Stimulated activated CD8-positive, alpha-beta memory T cell treated with anti-CD3 and anti-CD28 coated beads, Interleukin-4, amount 100 ng/mL, for 24 hours (primary cell): ENCODE data around the gene SELENOW.
"Not testable (repeated sequence)": the region's sequence is repeated elsewhere in the genome, so short reads cannot be mapped to it uniquely, and the experiment has no call there.

ENCODE experiments used
- DNase-seq: peaks from one replicate; pipeline ENCODE4 v3.0.0-alpha.2; 2020; ENCODE audit warnings: low read depth

Gene SELENOW

GRCh38 chr19:47778049-47778953, at the start of gene SELENOW:
Gene SELENOW (plus strand): TSS chr19:47778703. CDS start chr19:47778786, 83 bp downstream.
- peak; percentile 68 for DNase-seq

DNA sequence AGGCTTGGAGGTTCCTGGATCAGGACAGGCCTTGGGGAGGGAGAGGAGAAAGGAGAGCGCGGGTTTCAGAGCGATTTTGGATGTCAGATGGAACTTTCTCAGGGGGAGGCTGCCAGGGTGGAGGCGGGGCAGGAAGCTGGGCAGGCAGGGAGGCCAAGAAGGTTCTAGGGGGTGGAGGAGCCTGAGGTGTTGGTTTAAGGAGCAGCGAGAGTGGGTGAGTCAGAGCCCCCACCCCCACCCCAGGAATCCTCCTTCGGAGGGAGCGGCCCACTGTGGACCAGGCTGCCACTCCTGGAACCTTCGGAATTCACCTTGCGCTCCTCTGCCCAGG, 49.1 kb upstream of the SELENOW start:
- DNase-seq, result no peak

- peak; percentile 30 for DNase-seq
Observed at GRCh38 chr19:47729799-47730520, 48.5 kb upstream of the SELENOW start.

DNA sequence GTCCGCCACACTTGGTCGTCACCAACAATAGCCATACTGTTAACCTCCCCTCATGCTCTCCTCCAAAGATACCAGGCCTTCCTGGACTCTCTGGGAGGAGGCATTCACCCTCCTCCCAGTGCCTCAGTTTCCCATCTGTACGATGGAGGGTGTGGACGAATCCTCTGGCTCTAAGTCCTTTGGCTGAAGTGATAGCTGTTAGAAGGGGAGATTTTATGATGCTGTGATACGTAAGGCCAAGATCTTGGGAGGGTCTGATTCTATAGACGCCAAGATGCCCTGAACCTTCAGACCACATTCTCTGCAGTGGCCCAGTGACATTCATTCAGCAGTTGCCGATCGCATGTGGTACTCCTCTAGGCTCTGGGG, 48.0 kb upstream of the SELENOW start:
- DNase-seq, result no peak

DNA sequence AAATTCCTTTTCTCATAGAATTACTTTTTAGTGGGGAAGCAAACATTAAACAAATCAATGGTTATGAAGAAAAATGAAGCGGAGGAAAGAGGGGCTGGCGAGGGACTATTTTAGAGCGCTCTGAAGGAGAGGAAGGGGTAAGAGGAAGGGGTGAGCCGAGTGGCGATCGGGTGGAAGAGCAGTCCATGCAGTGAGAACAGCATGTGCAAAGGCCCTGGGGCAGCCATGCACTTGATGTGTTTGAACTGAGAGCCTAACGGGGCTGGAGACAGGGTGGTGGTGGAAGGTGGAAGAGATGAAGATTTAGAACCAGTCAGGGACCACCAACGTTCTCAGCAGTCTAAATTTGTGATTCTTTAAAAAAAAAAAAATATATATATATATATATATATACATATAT, 47.6 kb upstream of the SELENOW start:
- no peak for DNase-seq

GRCh38 chr19:47735131-47735530, 43.4 kb upstream of the SELENOW start:
- DNase-seq, result no peak

DNA sequence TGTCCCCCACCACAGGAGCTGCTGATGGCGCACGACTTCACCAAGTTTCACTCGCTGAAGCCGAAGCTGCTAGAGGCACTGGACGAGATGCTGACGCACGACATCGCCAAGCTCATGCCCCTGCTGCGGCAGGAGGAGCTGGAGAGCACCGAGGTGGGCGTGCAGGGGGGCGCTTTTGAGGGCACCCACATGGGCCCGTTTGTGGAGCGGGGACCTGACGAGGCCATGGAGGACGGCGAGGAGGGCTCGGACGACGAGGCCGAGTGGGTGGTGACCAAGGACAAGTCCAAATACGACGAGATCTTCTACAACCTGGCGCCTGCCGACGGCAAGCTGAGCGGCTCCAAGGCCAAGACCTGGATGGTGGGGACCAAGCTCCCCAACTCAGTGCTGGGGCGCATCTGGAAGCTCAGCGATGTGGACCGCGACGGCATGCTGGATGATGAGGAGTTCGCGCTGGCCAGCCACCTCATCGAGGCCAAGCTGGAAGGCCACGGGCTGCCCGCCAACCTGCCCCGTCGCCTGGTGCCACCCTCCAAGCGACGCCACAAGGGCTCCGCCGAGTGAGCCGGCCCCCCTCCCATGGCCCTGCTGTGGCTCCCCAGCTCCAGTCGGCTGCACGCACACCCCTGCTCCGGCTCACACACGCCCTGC, 37.5 kb upstream of the SELENOW start:
- DNase-seq, result no peak

DNA sequence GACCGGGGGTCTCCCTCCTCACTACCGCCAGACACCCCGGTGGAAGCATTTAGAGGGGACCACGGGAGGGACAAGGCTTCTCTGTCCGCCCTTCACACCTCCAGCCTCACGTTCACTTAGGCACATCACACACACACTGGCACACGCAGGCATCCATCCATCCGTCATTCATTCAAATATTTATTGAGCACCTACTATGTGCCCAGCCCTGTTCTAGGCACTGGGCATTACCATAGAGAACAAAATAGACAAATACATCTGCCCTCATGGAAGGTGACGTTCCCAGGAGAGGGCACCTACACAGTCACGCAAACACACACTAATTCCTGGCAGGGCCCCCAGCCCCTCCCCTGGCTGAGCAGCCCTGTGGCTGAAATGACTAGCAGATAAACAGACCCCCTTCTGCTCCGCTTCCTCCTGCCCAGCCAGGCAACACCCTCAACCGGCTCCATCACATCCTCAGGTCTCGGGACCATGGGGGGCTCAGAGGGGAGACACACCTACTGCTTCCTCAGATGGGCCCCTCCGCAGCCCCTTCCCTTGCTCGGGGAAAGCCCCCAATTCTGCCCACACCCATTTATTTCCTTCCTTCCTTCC, 36.9 kb upstream of the SELENOW start:
- no peak for DNase-seq

GRCh38 chr19:47742634-47743033, 35.9 kb upstream of the SELENOW start:
- no peak for DNase-seq

DNA sequence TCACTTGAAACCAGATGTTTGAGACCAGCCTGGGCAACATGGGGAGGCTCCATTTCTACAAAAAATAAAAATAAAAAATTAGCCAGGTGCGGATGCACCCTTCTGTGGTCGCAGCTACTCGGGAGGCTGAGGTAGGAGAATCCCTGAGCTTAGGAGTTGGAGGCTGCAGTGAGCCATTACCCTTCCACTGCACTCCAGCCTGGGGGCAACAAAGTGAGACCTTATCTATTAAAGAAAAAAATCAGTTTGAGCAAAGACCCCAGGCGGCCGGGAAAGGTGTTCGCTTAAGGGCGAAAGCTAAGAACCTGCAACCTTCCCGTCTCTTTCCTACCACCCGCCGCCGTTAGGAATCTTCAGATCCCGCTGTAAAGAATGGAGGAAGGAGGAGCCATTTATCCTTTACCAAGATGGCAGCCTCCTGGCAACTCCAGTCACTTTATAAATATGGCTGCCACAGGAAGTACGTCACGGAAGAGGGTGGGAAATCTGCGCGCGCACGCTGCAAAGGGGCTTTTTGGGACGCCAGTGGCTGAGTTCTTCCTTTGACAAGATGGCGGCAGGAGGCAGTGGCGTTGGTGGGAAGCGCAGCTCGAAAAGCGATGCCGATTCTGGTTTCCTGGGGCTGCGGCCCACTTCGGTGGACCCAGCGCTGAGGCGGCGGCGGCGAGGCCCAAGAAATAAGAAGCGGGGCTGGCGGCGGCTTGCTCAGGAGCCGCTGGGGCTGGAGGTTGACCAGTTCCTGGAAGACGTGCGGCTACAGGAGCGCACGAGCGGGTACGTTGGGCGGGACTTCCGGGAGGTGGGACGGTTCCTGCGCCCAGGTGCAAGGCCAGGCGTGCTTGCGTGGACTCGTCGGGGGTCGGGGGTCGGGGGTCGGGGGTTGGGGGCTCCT, 33.2 kb upstream of the SELENOW start, which contains the start of gene NOP53:
TSS of gene NOP53 (plus strand) at position 537 of the 892 bp plus-strand sequence. CDS start at position 551, 14 bp downstream.
- DNase-seq, result peak; percentile 92

DNA sequence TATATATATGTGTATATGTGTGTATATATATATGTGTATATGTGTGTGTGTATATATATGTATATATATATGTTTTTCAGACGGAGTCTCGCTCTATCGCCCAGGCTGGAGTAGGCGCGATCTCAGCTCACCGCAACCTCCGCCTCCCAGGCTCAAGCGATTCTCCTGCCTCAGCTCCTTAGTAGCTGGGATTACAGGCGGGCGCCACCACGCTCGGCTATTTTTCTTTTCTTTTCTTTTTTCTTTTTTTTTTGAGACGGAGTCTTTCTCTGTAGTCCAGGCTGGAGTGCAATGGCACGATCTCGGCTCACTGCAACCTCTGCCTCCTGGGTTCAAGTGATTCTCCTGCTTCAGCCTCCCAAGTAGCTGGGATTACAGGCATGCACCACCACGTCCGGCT, 32.4 kb upstream of the SELENOW start:
- not testable (repeated sequence) for DNase-seq

GRCh38 chr19:47749326-47749725, 29.2 kb upstream of the SELENOW start:
- DNase-seq, result no peak

- DNase-seq, result no peak
Observed at GRCh38 chr19:47750752-47751151, 27.8 kb upstream of the SELENOW start.

- DNase-seq, result no peak
Observed at GRCh38 chr19:47752440-47753211, 25.9 kb upstream of the SELENOW start.

- no peak for DNase-seq
Observed at GRCh38 chr19:47754206-47755064, 24.1 kb upstream of the SELENOW start.

- no peak for DNase-seq
Observed at GRCh38 chr19:47755065-47755761, 23.3 kb upstream of the SELENOW start.

DNA sequence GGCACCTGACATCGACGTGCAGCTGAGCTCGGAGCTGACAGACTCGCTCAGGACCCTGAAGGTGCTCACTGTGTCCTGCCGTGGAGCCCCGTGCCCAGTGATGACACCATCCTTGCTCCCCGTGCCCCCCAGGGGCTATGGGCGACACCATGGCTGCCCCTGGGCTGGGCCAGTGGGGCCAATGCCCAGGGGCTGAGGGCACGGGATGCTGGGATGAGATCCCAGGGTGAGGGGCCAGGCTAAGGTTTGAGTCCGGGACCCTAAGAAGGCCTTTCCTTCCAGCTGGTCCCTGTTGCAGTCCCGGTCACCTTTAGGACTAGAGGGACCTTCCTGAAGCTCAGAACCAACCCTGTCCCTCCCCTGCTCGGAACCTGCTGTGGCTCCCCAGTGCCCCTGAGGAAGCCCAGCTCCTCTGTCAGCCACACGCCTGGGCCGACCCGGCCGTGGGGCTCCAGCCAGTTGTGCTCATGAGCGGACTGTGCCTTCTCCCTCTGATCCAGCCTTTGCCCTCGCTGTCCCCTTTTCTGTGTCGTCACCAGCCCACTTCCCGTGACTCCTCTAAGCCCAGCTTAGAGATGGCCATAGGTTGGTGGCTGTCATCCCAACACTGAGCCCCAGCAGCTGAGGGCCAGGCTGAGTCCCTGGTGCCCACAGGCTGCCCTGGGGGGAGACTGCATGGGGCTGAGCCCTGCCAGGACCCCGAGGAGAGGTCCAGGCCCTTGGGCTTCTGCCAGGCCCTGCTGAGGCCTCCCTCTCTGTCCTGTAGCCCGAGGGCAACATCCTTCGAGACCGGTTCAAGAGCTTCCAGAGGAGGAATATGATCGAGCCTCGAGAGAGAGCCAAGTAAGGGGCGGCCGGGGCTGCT, 22.5 kb upstream of the SELENOW start:
- DNase-seq, result no peak

GRCh38 chr19:47756627-47756929, 21.9 kb upstream of the SELENOW start:
- DNase-seq, result no peak
